Measurements from ENCODE around the gene MAP3K19. TPM values are rescaled to one million over a fixed set of nuclear protein-coding genes. Genes with fewer than 3 reads are reported as not detected.
"Not testable (repeated sequence)": the region's sequence is repeated elsewhere in the genome, so short reads cannot be mapped to it uniquely, and the experiment has no call there.

MAP3K19 gene
- total RNA-seq, 6 donors from 2014 or later, result 0.34 to 45.7 (median 3.5) TPM

DNA sequence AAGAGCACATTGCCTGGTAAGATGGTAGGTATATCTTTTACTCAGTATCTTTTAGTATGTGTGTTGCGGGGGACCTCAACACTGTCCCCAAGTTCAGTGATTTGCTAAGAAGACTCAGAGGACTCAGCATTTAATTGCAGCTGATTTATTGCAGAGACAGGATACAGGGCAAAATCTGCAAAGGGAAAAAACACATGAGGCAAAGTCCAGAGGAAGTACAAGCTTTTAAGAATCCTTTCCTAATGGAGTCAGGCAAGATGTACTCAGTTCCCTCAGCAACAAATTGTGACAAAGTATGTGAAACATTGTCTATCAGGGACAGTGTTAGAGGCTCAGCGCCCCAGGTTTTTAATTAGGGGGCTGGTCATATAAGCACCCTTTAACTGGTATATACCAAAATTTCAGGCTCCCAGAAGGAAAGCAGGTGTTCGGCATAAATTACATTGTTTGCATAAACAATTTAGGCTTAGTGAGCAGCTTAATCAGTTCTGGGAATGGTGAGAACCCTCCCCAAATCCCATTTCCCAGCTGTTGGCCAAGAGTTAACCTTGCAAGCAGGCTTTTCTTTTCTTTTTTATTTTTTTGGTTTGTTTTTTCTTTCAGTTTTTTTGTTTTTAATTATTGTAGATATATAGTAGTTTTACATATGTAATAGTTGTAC lies 46.6 kb upstream of the MAP3K19 start:
- DNase-seq, result no peak
- H3K4me3 ChIP-seq, result no peak overlapping the region
- no peaks in the 10 kb centered on the region for H3K4me1 ChIP-seq

DNA sequence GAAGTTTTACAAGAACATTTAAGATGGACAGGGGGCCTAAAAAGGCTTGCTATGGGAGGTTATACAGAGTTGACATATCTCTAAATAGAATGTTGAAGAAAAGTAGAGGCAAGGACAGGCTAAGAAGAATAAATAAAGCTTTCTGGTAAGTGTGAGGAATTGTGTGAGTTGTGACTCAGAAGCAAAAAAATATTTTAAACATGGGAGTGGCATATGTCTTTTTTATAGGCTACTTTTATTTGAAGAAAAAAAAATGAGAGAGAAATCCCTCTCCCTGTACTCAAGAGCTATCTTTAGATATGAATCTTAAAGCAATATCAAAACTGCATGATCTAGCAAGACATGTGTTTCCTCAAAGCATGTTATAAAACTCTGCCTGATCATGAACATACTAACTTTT lies 45.9 kb upstream of the MAP3K19 start:
- Histone ChIP-seq H3K27me3 (no peaks in the 10 kb centered on the region), H3K9me3 (no peaks in the 10 kb centered on the region), H3K4me1 (no peaks in the 10 kb centered on the region), H3K4me3 (no peak overlapping the region), H3K27ac (no peak overlapping the region), H3K36me3 (peaks cover 0 to 39% (median 8%) of the 10 kb centered on the region in 4 donors)
- ATAC-seq (ENCODE audit: low FRiP score in 2 of 2) (no peak), DNase-seq (no peak)
- no peak for TF ChIP-seq EP300 (IDR thresholded peaks at IDR 0.05)
- TF ChIP-seq, protein P1, sequence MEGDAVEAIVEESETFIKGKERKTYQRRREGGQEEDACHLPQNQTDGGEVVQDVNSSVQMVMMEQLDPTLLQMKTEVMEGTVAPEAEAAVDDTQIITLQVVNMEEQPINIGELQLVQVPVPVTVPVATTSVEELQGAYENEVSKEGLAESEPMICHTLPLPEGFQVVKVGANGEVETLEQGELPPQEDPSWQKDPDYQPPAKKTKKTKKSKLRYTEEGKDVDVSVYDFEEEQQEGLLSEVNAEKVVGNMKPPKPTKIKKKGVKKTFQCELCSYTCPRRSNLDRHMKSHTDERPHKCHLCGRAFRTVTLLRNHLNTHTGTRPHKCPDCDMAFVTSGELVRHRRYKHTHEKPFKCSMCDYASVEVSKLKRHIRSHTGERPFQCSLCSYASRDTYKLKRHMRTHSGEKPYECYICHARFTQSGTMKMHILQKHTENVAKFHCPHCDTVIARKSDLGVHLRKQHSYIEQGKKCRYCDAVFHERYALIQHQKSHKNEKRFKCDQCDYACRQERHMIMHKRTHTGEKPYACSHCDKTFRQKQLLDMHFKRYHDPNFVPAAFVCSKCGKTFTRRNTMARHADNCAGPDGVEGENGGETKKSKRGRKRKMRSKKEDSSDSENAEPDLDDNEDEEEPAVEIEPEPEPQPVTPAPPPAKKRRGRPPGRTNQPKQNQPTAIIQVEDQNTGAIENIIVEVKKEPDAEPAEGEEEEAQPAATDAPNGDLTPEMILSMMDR (IDR thresholded peaks at IDR 0.05), result no peak
- TF ChIP-seq POLR2A (IDR thresholded peaks at IDR 0.05), result no peak
- TF ChIP-seq POLR2AphosphoS5 (IDR thresholded peaks at IDR 0.05), result no peak

More for the DNA sequence above, 46.6 kb upstream of the MAP3K19 start:
- Histone ChIP-seq H3K36me3 (peaks cover 0 to 39% (median 8%) of the 10 kb centered on the region in 4 donors), H3K9me3 (no peaks in the 10 kb centered on the region), H3K27me3 (no peaks in the 10 kb centered on the region), H3K27ac (no peak overlapping the region)
- ATAC-seq (ENCODE audit: low FRiP score in 2 of 2), result no peak
- 96 to 97% methylated on average over 3 of the region's 3 CpGs for WGBS, 2 donors
- TF ChIP-seq POLR2A (IDR thresholded peaks at IDR 0.05) (no peak), POLR2AphosphoS5 (IDR thresholded peaks at IDR 0.05) (no peak), EP300 (IDR thresholded peaks at IDR 0.05) (no peak)
- TF ChIP-seq, protein P1 (IDR thresholded peaks at IDR 0.05), result no peak

DNA sequence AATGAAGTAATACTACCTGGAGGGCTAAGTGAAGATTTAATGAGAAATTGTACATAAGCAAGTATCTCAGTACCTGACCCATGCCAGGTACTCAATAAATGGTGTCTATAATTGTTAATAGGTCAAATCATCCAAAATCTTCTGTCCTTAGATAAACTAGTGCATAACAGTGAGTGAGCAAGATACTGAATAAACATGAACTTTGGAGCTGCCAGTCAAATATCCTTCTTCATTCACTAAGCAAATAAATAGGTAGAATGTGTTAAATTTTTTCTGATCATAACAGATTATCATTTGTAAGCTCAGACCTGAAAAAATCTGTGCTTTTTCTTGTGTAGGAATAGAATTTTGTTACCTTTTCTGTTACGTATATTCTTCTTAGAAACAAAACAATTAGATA lies 44.4 kb upstream of the MAP3K19 start:
- H3K27ac ChIP-seq, result no peak overlapping the region
- whole genome bisulfite sequencing, 2 donors, result 95 to 100% methylated on average over 1 of the region's 1 CpG
- H3K36me3 ChIP-seq, result peaks cover 0 to 39% (median 8%) of the 10 kb centered on the region in 4 donors
- H3K9me3 ChIP-seq, result no peaks in the 10 kb centered on the region
- no peak for DNase-seq
- no peaks in the 10 kb centered on the region for H3K27me3 ChIP-seq
- no peaks in the 10 kb centered on the region for H3K4me1 ChIP-seq
- H3K4me3 ChIP-seq, result no peak overlapping the region
- TF ChIP-seq POLR2AphosphoS5 (IDR thresholded peaks at IDR 0.05), result no peak
- TF ChIP-seq POLR2A (IDR thresholded peaks at IDR 0.05), result no peak
- no peak for ATAC-seq (ENCODE audit: low FRiP score in 2 of 2)

DNA sequence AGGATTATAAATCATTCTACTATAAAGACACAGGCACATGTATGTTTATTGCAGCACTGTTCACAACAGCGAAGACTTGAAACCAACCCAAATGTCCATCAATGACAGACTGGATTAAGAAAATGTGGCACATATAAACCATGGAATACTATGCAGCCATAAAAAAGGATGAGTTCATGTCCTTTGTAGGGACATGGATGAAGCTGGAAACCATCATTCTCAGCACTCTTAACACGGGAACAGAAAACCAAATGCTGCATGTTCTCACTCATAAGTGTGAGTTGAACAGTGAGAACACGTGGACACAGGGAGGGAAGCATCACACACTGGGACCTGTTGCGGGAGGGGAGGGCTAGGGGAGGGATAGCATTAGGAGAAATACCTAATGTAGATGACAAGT lies 42.4 kb upstream of the MAP3K19 start:
- H3K4me1 ChIP-seq, result not testable (repeated sequence)

DNA sequence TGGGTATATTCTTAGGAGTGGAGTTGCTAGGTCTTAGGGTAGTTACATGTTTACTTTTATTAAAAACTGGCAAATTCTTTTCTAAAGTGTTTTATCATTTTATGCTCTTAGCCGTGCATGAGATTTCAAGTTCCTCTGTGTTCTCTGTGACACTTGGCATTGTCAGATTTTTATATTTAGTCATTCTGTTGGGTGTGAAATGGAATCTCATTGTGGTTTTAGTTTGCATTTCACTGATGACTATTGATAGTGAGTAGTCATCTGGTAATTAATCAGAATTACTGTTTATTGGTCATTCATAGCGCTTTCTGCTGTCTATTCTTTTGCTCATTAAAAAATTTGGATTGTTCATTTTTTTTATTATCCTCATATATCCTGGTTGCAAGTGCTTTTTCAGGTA lies 39.0 kb upstream of the MAP3K19 start:
- Histone ChIP-seq H3K36me3 (peaks cover 0 to 8% (median 0%) of the 10 kb centered on the region in 4 donors), H3K4me1 (no peaks in the 10 kb centered on the region), H3K27ac (no peak overlapping the region), H3K27me3 (no peaks in the 10 kb centered on the region), H3K9me3 (no peaks in the 10 kb centered on the region), H3K4me3 (no peak overlapping the region)
- no peak for ATAC-seq (ENCODE audit: low FRiP score in 2 of 2)
- TF ChIP-seq POLR2AphosphoS5 (IDR thresholded peaks at IDR 0.05) (no peak), EP300 (IDR thresholded peaks at IDR 0.05) (no peak), POLR2A (IDR thresholded peaks at IDR 0.05) (no peak)
- TF ChIP-seq, protein P1 (IDR thresholded peaks at IDR 0.05), result no peak
- DNase-seq, result no peak
- WGBS, 2 donors, result 83% methylated on average over 2 of the region's 2 CpGs

More for the DNA sequence above, 42.4 kb upstream of the MAP3K19 start:
- H3K36me3 ChIP-seq, result peaks cover 0 to 25% (median 6%) of the 10 kb centered on the region in 4 donors
- H3K27me3 ChIP-seq; ATAC-seq (ENCODE audit: low FRiP score in 2 of 2); H3K27ac ChIP-seq; H3K4me3 ChIP-seq; DNase-seq; H3K9me3 ChIP-seq: not testable (repeated sequence)
- WGBS, 2 donors, result 94 to 95% methylated on average over 4 of the region's 4 CpGs

- H3K4me3 ChIP-seq, result no peak overlapping the region
- H3K27ac ChIP-seq, result no peak overlapping the region
- DNase-seq (no peak), ATAC-seq (ENCODE audit: low FRiP score in 2 of 2) (no peak)
- H3K4me1 ChIP-seq, result no peaks in the 10 kb centered on the region
- H3K36me3 ChIP-seq, result peaks cover 0 to 8% (median 2%) of the 10 kb centered on the region in 4 donors
- no peak for TF ChIP-seq EP300 (IDR thresholded peaks at IDR 0.05)
- TF ChIP-seq POLR2AphosphoS5 (IDR thresholded peaks at IDR 0.05), result no peak
- TF ChIP-seq, protein P1 (IDR thresholded peaks at IDR 0.05), result no peak
- no peak for TF ChIP-seq POLR2A (IDR thresholded peaks at IDR 0.05)
- H3K27me3 ChIP-seq, result no peaks in the 10 kb centered on the region
- H3K9me3 ChIP-seq, result no peaks in the 10 kb centered on the region
Measured at GRCh38 chr2:135078417-135078816, 31.2 kb upstream of the MAP3K19 start.
